Neuronal stem cell (in vitro differentiated cells): ENCODE results near the gene IL37.

Source experiments
- DNase-seq: peaks from one replicate; pipeline ENCODE4 v3.0.0-alpha.2; 2013; ENCODE audit warnings: low spot score
- H2AFZ ChIP-seq: one replicate; pipeline ENCODE4 v1.6.1; 2013; ENCODE audit warnings: mild to moderate bottlenecking, low read length, inconsistent platforms
- H2AK5ac ChIP-seq: 2 replicates; pipeline ENCODE4 v1.6.1; 2013; ENCODE audit warnings: low read depth, mild to moderate bottlenecking, inconsistent platforms, low read length, moderate library complexity, mixed read lengths
- H2BK120ac ChIP-seq: 2 replicates; pipeline ENCODE4 v1.6.1; 2013; ENCODE audit warnings: low read depth, mild to moderate bottlenecking, inconsistent platforms, low read length, moderate library complexity, mixed read lengths
- H2BK12ac ChIP-seq: one replicate; pipeline ENCODE4 v1.6.1; 2013; ENCODE audit warnings: low read length, inconsistent platforms
- H2BK15ac ChIP-seq: 2 replicates; pipeline ENCODE4 v1.6.1; 2013; ENCODE audit warnings: mild to moderate bottlenecking, low read length, inconsistent platforms, mixed read lengths
- H2BK5ac ChIP-seq: one replicate; pipeline ENCODE4 v1.6.1; 2013; ENCODE audit warnings: inconsistent platforms, mild to moderate bottlenecking, low read length, moderate library complexity
- H3K14ac ChIP-seq: one replicate; pipeline ENCODE4 v1.6.1; 2013; ENCODE audit warnings: low read length, inconsistent platforms
- H3K18ac ChIP-seq: 2 replicates; pipeline ENCODE4 v1.6.1; 2013; ENCODE audit warnings: low read length, inconsistent platforms
- H3K23ac ChIP-seq: 2 replicates; pipeline ENCODE4 v1.6.1; 2013; ENCODE audit warnings: low read depth, mild to moderate bottlenecking, mixed read lengths, low read length, inconsistent platforms; ENCODE audit not compliant: poor library complexity
- H3K27ac ChIP-seq: replicated peaks from 3 replicates; pipeline ENCODE4 v1.5.1; 2013; ENCODE audit warnings: low read length, inconsistent platforms
- H3K27me3 ChIP-seq, 3 experiments: 2 replicates each; pipeline ENCODE4 v1.6.1; 2013; ENCODE audit warnings: low read length in 3 of 3, mild to moderate bottlenecking in 2 of 3, inconsistent platforms in 1 of 3, low read depth in 1 of 3, mixed read lengths in 1 of 3, moderate library complexity in 1 of 3; ENCODE audit not compliant: control insufficient read depth in 3 of 3, insufficient read depth in 3 of 3
- H3K36me3 ChIP-seq, 2 donors: replicated peaks in 1 of 2; 2 replicates each; pipeline ENCODE4 v1.6.1; 2013; ENCODE audit warnings: low read length in 2 of 2; ENCODE audit not compliant: control insufficient read depth in 2 of 2, insufficient read depth in 2 of 2
- H3K4ac ChIP-seq: 2 replicates; pipeline ENCODE4 v1.6.1; 2013; ENCODE audit warnings: inconsistent platforms, mild to moderate bottlenecking, low read length, moderate library complexity
- H3K4me1 ChIP-seq, 2 donors: 1 replicate in 1 of 2; 2 replicates in 1 of 2; pipeline ENCODE4 v1.6.1; 2013; ENCODE audit warnings: low read length in 2 of 2, low read depth in 1 of 2; ENCODE audit not compliant: control insufficient read depth in 2 of 2, insufficient read depth in 1 of 2
- H3K4me2 ChIP-seq: one replicate; pipeline ENCODE4 v1.6.1; 2013; ENCODE audit warnings: mild to moderate bottlenecking, low read length, inconsistent platforms; ENCODE audit not compliant: insufficient read depth, poor library complexity, severe bottlenecking
- H3K4me3 ChIP-seq, 2 donors: 2 replicates each; pipeline ENCODE4 v1.5.1; 2013; ENCODE audit warnings: low read length in 2 of 2, mild to moderate bottlenecking in 2 of 2, inconsistent platforms in 1 of 2, moderate library complexity in 1 of 2
- H3K79me1 ChIP-seq: one replicate; pipeline ENCODE4 v1.6.1; 2013; ENCODE audit warnings: low read depth, mild to moderate bottlenecking, inconsistent platforms, low read length, moderate library complexity
- H3K9ac ChIP-seq: one replicate; pipeline ENCODE4 v1.6.1; 2013; ENCODE audit warnings: mild to moderate bottlenecking, low read depth, low read length, inconsistent platforms; ENCODE audit not compliant: poor library complexity
- H3K9me3 ChIP-seq, 2 donors: replicated peaks in 1 of 2; 2 replicates each; pipeline versions ENCODE3 to v1.6.1; 2013; ENCODE audit warnings: low read length in 2 of 2, mild to moderate bottlenecking in 2 of 2, inconsistent platforms in 1 of 2, low read depth in 1 of 2, mixed read lengths in 1 of 2, moderate library complexity in 1 of 2; ENCODE audit not compliant: control insufficient read depth in 2 of 2, insufficient read depth in 1 of 2
- H4K8ac ChIP-seq: one replicate; pipeline ENCODE4 v1.6.1; 2013; ENCODE audit warnings: low read depth, mild to moderate bottlenecking, inconsistent platforms, low read length, moderate library complexity
- H4K91ac ChIP-seq: one replicate; pipeline ENCODE4 v1.6.1; 2013; ENCODE audit warnings: low read length, low read depth, mild to moderate bottlenecking, inconsistent platforms; ENCODE audit not compliant: poor library complexity
- WGBS, 2 donors: extraction: QIAGEN DNeasy Blood & Tissue Kit; methylation state at CpG; one replicate each; pipeline ENCODE4 v1.1.7; 2013; ENCODE audit warnings: missing lambda C conversion rate in 2 of 2, mixed read lengths in 1 of 2; ENCODE audit not compliant: insufficient read length in 2 of 2, insufficient replicate concordance in 1 of 2; ENCODE audit errors: extremely low coverage in 2 of 2; 5-methylcytosine and 5-hydroxymethylcytosine counted together

Gene IL37

DNA sequence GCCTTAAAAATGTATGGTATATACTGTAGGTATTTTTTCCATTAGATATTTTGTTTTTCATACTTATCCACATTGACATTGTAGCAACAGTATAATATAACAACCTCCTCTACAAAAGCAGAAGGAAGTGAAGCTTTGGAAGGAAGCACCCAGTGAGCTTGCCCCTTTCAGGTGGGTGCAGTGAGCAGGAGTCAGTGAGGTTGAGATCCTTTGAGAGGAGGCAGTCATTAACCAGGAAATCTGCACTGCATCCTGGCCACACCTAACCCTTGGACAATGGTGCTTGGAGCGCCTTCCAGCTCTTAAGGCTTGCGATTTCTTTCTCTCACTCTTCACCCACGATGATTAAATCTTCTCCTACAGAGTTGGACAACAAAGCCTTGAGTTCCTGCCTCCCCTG lies 13.9 kb downstream of the IL37 start:
- Histone ChIP-seq H2AK5ac (no peak overlapping the region), H2AFZ (no peak overlapping the region), H3K14ac (no peak overlapping the region), H3K27ac (no peak overlapping the region), H2BK12ac (no peak overlapping the region), H3K23ac (no peak overlapping the region), H2BK15ac (no peak overlapping the region), H3K18ac (no peak overlapping the region), H4K91ac (no peak overlapping the region), H3K9me3 (peaks cover 0 to 2% of the 10 kb centered on the region in 2 donors), H3K36me3 (no peaks in the 10 kb centered on the region), H3K4me1 (peaks cover 0 to 1% of the 10 kb centered on the region in 2 donors), H3K27me3 (peaks cover 0 to 15% (median 0%) of the 10 kb centered on the region in 3 experiments), H2BK120ac (no peak overlapping the region), H2BK5ac (no peak overlapping the region), H3K4ac (no peak overlapping the region), H3K4me2 (no peak overlapping the region), H3K4me3 (no peak overlapping the region), H3K79me1 (no peaks in the 10 kb centered on the region), H4K8ac (no peak overlapping the region), H3K9ac (no peak overlapping the region)
- no peak for DNase-seq
- no CpG with 5 or more reads among the region's 3 CpGs for WGBS, 2 donors

DNA sequence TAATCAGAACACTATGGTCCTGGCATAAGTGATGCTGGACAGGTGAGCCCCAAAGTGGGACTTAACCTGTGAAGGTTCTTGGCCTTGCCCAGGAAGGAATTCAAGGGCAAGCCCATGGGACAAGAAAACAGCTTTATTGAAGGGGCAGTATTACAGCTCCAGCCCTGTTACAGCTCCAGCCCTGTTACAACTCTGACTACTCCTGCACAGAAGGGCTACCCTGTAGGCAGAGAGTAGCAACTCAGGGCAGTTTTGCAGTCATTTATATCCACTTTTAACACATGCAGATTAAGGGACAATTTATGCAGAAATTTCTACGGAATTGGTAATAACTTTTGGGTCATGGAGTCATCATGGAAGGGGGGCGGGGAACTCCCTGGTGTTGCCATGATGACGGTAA lies 15.7 kb downstream of the IL37 start:
- no peak for DNase-seq
- Histone ChIP-seq H3K36me3 (no peaks in the 10 kb centered on the region), H3K27me3 (peaks cover 0 to 15% (median 0%) of the 10 kb centered on the region in 3 experiments), H2BK15ac (no peak overlapping the region), H3K79me1 (no peaks in the 10 kb centered on the region), H3K18ac (no peak overlapping the region), H3K14ac (no peak overlapping the region), H2AFZ (no peak overlapping the region), H3K9me3 (no peaks in the 10 kb centered on the region), H4K91ac (no peak overlapping the region), H2AK5ac (no peak overlapping the region), H3K4me3 (no peak overlapping the region), H3K9ac (no peak overlapping the region), H3K23ac (no peak overlapping the region), H2BK5ac (no peak overlapping the region), H2BK120ac (no peak overlapping the region), H3K4me2 (no peak overlapping the region), H3K27ac (no peak overlapping the region), H3K4ac (no peak overlapping the region), H3K4me1 (peaks cover 0 to 1% of the 10 kb centered on the region in 2 donors), H2BK12ac (no peak overlapping the region), H4K8ac (no peak overlapping the region)
- no CpG with 5 or more reads among the region's 3 CpGs for WGBS, 2 donors

DNA sequence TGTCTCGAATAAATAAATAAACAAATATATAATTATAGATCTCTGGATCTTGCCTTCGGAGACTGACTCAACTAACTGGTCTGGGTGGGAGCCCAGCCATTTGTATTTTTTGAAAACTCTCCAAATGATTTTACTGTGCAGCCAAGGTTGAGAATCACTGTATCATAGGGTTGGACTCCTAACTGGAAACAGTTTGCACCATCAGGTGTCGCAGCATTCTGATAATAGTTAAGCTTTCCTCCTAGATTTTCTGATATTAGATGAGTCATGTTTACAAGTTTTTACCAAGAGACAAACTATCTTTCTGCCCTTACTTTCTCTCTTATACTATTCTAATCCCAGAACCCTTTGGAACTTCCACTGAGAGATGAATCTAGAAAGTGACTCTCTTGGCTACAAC lies 16.8 kb downstream of the IL37 start:
- Histone ChIP-seq H2BK12ac (no peak overlapping the region), H3K4ac (no peak overlapping the region), H3K18ac (no peak overlapping the region), H4K8ac (no peak overlapping the region), H2BK5ac (no peak overlapping the region), H3K4me2 (no peak overlapping the region), H3K27me3 (peaks cover 0 to 18% (median 0%) of the 10 kb centered on the region in 3 experiments), H3K9ac (no peak overlapping the region), H2AFZ (no peak overlapping the region), H3K79me1 (no peaks in the 10 kb centered on the region), H3K27ac (no peak overlapping the region), H4K91ac (no peak overlapping the region), H3K14ac (no peak overlapping the region), H3K23ac (no peak overlapping the region), H3K9me3 (no peaks in the 10 kb centered on the region), H2BK120ac (no peak overlapping the region), H2BK15ac (no peak overlapping the region), H3K4me3 (no peak overlapping the region), H3K36me3 (no peaks in the 10 kb centered on the region), H3K4me1 (peaks cover 0 to 1% of the 10 kb centered on the region in 2 donors), H2AK5ac (no peak overlapping the region)
- no peak for DNase-seq
- no CpG with 5 or more reads among the region's 3 CpGs for WGBS, 2 donors

DNA sequence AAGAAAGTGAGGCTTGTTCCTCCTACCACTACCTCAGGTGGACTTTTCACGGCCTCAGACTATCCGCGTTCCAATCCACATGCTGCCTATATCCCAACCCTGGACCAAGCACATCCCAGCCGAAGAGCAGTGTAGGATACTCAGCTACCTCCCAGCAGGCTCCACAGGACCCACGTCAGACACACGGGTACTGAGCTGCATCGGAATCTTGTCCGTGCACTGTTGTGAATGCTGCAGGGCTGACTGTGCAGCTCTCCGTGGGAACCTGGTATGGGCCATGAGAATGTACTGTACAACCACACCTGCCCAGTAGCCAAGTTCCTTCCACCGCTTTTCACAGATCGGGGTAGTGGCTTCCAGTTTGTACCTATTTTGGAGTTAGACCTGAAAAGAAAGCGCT lies 22.3 kb downstream of the IL37 start:
- H3K79me1 ChIP-seq = no peaks in the 10 kb centered on the region
- no peaks in the 10 kb centered on the region for H3K36me3 ChIP-seq
- H3K4me3 ChIP-seq = no peak overlapping the region
- no CpG with 5 or more reads among the region's 12 CpGs for WGBS, 2 donors
- H2BK120ac ChIP-seq = no peak overlapping the region
- H2BK12ac ChIP-seq = no peak overlapping the region
- H2AFZ ChIP-seq = no peak overlapping the region
- no peaks in the 10 kb centered on the region for H3K9me3 ChIP-seq
- H3K9ac ChIP-seq = no peak overlapping the region
- no peak overlapping the region for H4K8ac ChIP-seq
- DNase-seq = no peak
- H3K4ac ChIP-seq = no peak overlapping the region
- H2BK15ac ChIP-seq = no peak overlapping the region
- no peak overlapping the region for H3K27ac ChIP-seq
- no peak overlapping the region for H3K23ac ChIP-seq
- no peaks in the 10 kb centered on the region for H3K4me1 ChIP-seq
- no peak overlapping the region for H2AK5ac ChIP-seq
- no peak overlapping the region for H3K18ac ChIP-seq
- no peak overlapping the region for H3K14ac ChIP-seq
- no peak overlapping the region for H4K91ac ChIP-seq
- peaks cover 0 to 12% (median 0%) of the 10 kb centered on the region in 3 experiments for H3K27me3 ChIP-seq
- no peak overlapping the region for H3K4me2 ChIP-seq
- H2BK5ac ChIP-seq = no peak overlapping the region
